ENCODE results near the gene HCRTR1. TPM values are rescaled to one million over a fixed set of nuclear protein-coding genes. Genes with fewer than 3 reads are reported as not detected.

The HCRTR1 gene
- total and polyA plus RNA-seq, 2 experiments from 2014 or later = not detected

GRCh38 chr1:31628931-31629556 is 11.6 kb downstream of the HCRTR1 start:
- H3K27ac ChIP-seq = no peak overlapping the region
- H3K9me2 ChIP-seq (ENCODE audit: insufficient read depth) = no peaks in the 10 kb centered on the region
- no peak overlapping the region for H3K4me3 ChIP-seq
- no peaks in the 10 kb centered on the region for H3K9me3 ChIP-seq (ENCODE audit: low read depth)
- TF ChIP-seq EZH2phosphoT487 (IDR thresholded peaks at IDR 0.05; ENCODE audit: insufficient read depth, low read depth) (no peak), EZH2 (IDR thresholded peaks at IDR 0.05; ENCODE audit: insufficient read depth, poor library complexity, severe bottlenecking) (no peak)
- H2AFZ ChIP-seq = no peak overlapping the region
- H3K9ac ChIP-seq = no peak overlapping the region
- H3K79me2 ChIP-seq (ENCODE audit: insufficient read depth) = peaks cover 15% of the 10 kb centered on the region
- H3K27me3 ChIP-seq (replicated peaks; ENCODE audit: insufficient read depth) = no peaks in the 10 kb centered on the region
- no peak overlapping the region for H3K4me2 ChIP-seq (ENCODE audit: unreplicated experiment)
- no peak for DNase-seq
- peaks cover 34% of the 10 kb centered on the region; the same call in 1 of the 2 replicates for H3K36me3 ChIP-seq (ENCODE audit: low read depth)
- in situ Hi-C loops (cut with MboI) = no loop called here
- WGBS, 2 experiments (ENCODE audit: low coverage in 1 of 2, low lambda C conversion rate in 2 of 2, missing lambda C conversion rate in 2 of 2) = 94 to 96% methylated on average over 6 of the region's 6 CpGs
- H4K20me1 ChIP-seq (ENCODE audit: insufficient read depth) = no peaks in the 10 kb centered on the region
- peaks cover 16% of the 10 kb centered on the region for H3F3A ChIP-seq (ENCODE audit: insufficient read depth)
- peaks cover 27% of the 10 kb centered on the region for H3K4me1 ChIP-seq (ENCODE audit: insufficient read depth)

GRCh38 chr1:31632649-31633048 is 15.2 kb downstream of the HCRTR1 start:
- H3K4me3 ChIP-seq = no peak overlapping the region
- TF ChIP-seq EZH2phosphoT487 (IDR thresholded peaks at IDR 0.05; ENCODE audit: insufficient read depth, low read depth) (no peak), EZH2 (IDR thresholded peaks at IDR 0.05; ENCODE audit: insufficient read depth, poor library complexity, severe bottlenecking) (no peak)
- no peak overlapping the region for H3K4me2 ChIP-seq (ENCODE audit: unreplicated experiment)
- peaks cover 34% of the 10 kb centered on the region; the same call in 1 of the 2 replicates for H3K36me3 ChIP-seq (ENCODE audit: low read depth)
- no peaks in the 10 kb centered on the region; the same call in 1 of the 2 replicates for H4K20me1 ChIP-seq (ENCODE audit: insufficient read depth)
- no peak overlapping the region for H3K9ac ChIP-seq
- no peak for DNase-seq
- H3K27ac ChIP-seq = no peak overlapping the region
- H3K79me2 ChIP-seq (ENCODE audit: insufficient read depth) = peaks cover 51% of the 10 kb centered on the region
- H2AFZ ChIP-seq = no peak overlapping the region
- 0 out of 2 replicates have a peak, but pooled peaks cover 6% of the 10 kb centered on the region for H3K4me1 ChIP-seq (ENCODE audit: insufficient read depth)
- H3K9me2 ChIP-seq (ENCODE audit: insufficient read depth) = no peaks in the 10 kb centered on the region
- in situ Hi-C loops (cut with MboI) = no loop called here
- 0 out of 2 replicates have a peak, but pooled peaks cover 3% of the 10 kb centered on the region for H3F3A ChIP-seq (ENCODE audit: insufficient read depth)
- no peaks in the 10 kb centered on the region for H3K9me3 ChIP-seq (ENCODE audit: low read depth)
- WGBS, 2 experiments (ENCODE audit: low coverage in 1 of 2, low lambda C conversion rate in 2 of 2, missing lambda C conversion rate in 2 of 2) = 96 to 100% methylated on average over 3 of the region's 3 CpGs
- H3K27me3 ChIP-seq (replicated peaks; ENCODE audit: insufficient read depth) = no peaks in the 10 kb centered on the region

DNA sequence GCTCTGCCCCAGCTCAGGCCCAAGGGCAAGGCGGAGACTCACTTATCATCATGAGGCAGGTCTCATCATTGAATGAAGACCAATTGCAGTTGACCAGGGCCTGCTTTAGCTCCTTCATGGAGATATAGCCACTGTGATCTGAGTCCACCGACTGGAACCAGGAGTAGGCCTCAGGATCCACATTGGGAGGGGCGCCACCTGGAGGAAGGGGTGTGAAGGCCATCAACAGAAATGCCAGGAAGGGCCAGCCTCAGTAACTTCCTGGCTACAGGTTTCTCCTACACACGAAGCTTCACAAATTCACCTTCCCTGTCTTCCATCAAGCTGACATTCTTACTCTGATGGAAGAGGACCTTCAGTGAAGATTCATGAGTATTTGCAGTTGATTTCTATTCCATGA is 15.6 kb downstream of the HCRTR1 start:
- WGBS, 2 experiments (ENCODE audit: low coverage in 1 of 2, low lambda C conversion rate in 2 of 2, missing lambda C conversion rate in 2 of 2) = 73 to 79% methylated on average over 4 of the region's 4 CpGs
- in situ Hi-C loops (cut with MboI) = no loop called here
- H3K27ac ChIP-seq = no peak overlapping the region
- H3K4me1 ChIP-seq (ENCODE audit: insufficient read depth) = 0 out of 2 replicates have a peak, but pooled peaks cover 2% of the 10 kb centered on the region
- TF ChIP-seq EZH2 (IDR thresholded peaks at IDR 0.05; ENCODE audit: insufficient read depth, poor library complexity, severe bottlenecking) = no peak
- no peak for TF ChIP-seq EZH2phosphoT487 (IDR thresholded peaks at IDR 0.05; ENCODE audit: insufficient read depth, low read depth)
- H3K79me2 ChIP-seq (ENCODE audit: insufficient read depth) = peaks cover 56% of the 10 kb centered on the region
- H2AFZ ChIP-seq = no peak overlapping the region
- H4K20me1 ChIP-seq (ENCODE audit: insufficient read depth) = no peaks in the 10 kb centered on the region; the same call in 1 of the 2 replicates
- no peaks in the 10 kb centered on the region for H3F3A ChIP-seq (ENCODE audit: insufficient read depth)
- no peak overlapping the region for H3K4me2 ChIP-seq (ENCODE audit: unreplicated experiment)
- no peak overlapping the region for H3K9ac ChIP-seq
- no peaks in the 10 kb centered on the region for H3K9me2 ChIP-seq (ENCODE audit: insufficient read depth)
- no peak overlapping the region for H3K4me3 ChIP-seq
- peaks cover 34% of the 10 kb centered on the region; the same call in 1 of the 2 replicates for H3K36me3 ChIP-seq (ENCODE audit: low read depth)
- H3K9me3 ChIP-seq (ENCODE audit: low read depth) = no peaks in the 10 kb centered on the region
- DNase-seq = peak; percentile 42
- H3K27me3 ChIP-seq (replicated peaks; ENCODE audit: insufficient read depth) = no peaks in the 10 kb centered on the region

- no peaks in the 10 kb centered on the region for H3K9me2 ChIP-seq (ENCODE audit: insufficient read depth)
- no peaks in the 10 kb centered on the region; the same call in 1 of the 2 replicates for H4K20me1 ChIP-seq (ENCODE audit: insufficient read depth)
- WGBS, 2 experiments (ENCODE audit: low coverage in 1 of 2, low lambda C conversion rate in 2 of 2, missing lambda C conversion rate in 2 of 2) = 65 to 67% methylated on average over 5 of the region's 5 CpGs
- peaks cover 38% of the 10 kb centered on the region for H3F3A ChIP-seq (ENCODE audit: insufficient read depth)
- in situ Hi-C loops (cut with MboI) = no loop called here
- H2AFZ ChIP-seq = no peak overlapping the region
- peaks cover 92% of the 10 kb centered on the region for H3K79me2 ChIP-seq (ENCODE audit: insufficient read depth)
- no peaks in the 10 kb centered on the region for H3K9me3 ChIP-seq (ENCODE audit: low read depth)
- no peak overlapping the region; the same call in 1 of the 2 replicates for H3K27ac ChIP-seq
- no peak overlapping the region for H3K9ac ChIP-seq
- H3K36me3 ChIP-seq (ENCODE audit: low read depth) = peaks cover 4% of the 10 kb centered on the region; the same call in 1 of the 2 replicates
- H3K4me3 ChIP-seq = no peak overlapping the region
- no peaks in the 10 kb centered on the region for H3K27me3 ChIP-seq (replicated peaks; ENCODE audit: insufficient read depth)
- TF ChIP-seq EZH2phosphoT487 (IDR thresholded peaks at IDR 0.05; ENCODE audit: insufficient read depth, low read depth) (no peak), EZH2 (IDR thresholded peaks at IDR 0.05; ENCODE audit: insufficient read depth, poor library complexity, severe bottlenecking) (no peak)
- H3K4me2 ChIP-seq (ENCODE audit: unreplicated experiment) = no peak overlapping the region
- peaks cover 18% of the 10 kb centered on the region for H3K4me1 ChIP-seq (ENCODE audit: insufficient read depth)
- DNase-seq = no peak
Measured at GRCh38 chr1:31637915-31638673, 20.6 kb downstream of the HCRTR1 start.

All from GM23248 (cell line).